ENCODE results near the gene ZFC3H1. TPM values are rescaled to one million over a fixed set of nuclear protein-coding genes. Genes with fewer than 3 reads are reported as not detected.

The ZFC3H1 gene
- total RNA-seq, result 57.1 TPM
- long read RNA-seq, full-length matches to known transcripts, result 4 of 31 reads
- long read RNA-seq, partial matches to known transcripts, result 20 of 31 reads
- long read RNA-seq, other reads (novel, unspliced or antisense), result 7 of 31 reads

- Histone ChIP-seq H3K27ac (peak within 1 kb of the TSS; percentile 97), H3K36me3 (peaks cover 16% of the 10 kb centered on the region), H3K4me3 (peak within 1 kb of the TSS; percentile 75), H3K27me3 (ENCODE audit: low read depth) (no peaks in the 10 kb centered on the region), H3K9me3 (no peaks in the 10 kb centered on the region), H3K4me1 (peaks cover 40% of the 10 kb centered on the region)
- intact Hi-C loops (cut with DNase I), result no loop called here
- peak; percentile 94 for DNase-seq
- peak; percentile 96 to 97 for ATAC-seq
- TF ChIP-seq CTCF (IDR thresholded peaks at IDR 0.05), result peak; percentile 28
Measured at GRCh38 chr12:71663561-71664410, at the start of gene ZFC3H1, which contains the start of gene THAP2. Gene ZFC3H1 (minus strand): TSS chr12:71663848. CDS start chr12:71663610, 238 bp downstream. Gene THAP2 (plus strand): TSS chr12:71664301. CDS start chr12:71664510, 209 bp downstream.

GRCh38 chr12:71710276-71711125, 46.9 kb upstream of the ZFC3H1 start:
- Histone ChIP-seq H3K27ac (no peak overlapping the region), H3K9me3 (no peaks in the 10 kb centered on the region), H3K4me3 (no peak overlapping the region), H3K4me1 (no peaks in the 10 kb centered on the region), H3K36me3 (peaks cover 3% of the 10 kb centered on the region), H3K27me3 (ENCODE audit: low read depth) (no peaks in the 10 kb centered on the region)
- no peak for TF ChIP-seq CTCF (IDR thresholded peaks at IDR 0.05)
- no peak for ATAC-seq
- no peak for DNase-seq
- intact Hi-C loops (cut with DNase I), result no loop called here

- TF ChIP-seq CTCF (IDR thresholded peaks at IDR 0.05), result no peak
- no peak for DNase-seq
- Histone ChIP-seq H3K4me1 (no peaks in the 10 kb centered on the region), H3K27me3 (ENCODE audit: low read depth) (no peaks in the 10 kb centered on the region), H3K4me3 (no peak overlapping the region), H3K9me3 (no peaks in the 10 kb centered on the region), H3K27ac (no peak overlapping the region), H3K36me3 (peaks cover 12% of the 10 kb centered on the region)
- no peak for ATAC-seq
- intact Hi-C loops (cut with DNase I), result no loop called here
Measured at GRCh38 chr12:71708658-71709057, 45.0 kb upstream of the ZFC3H1 start.

- no peaks in the 10 kb centered on the region for H3K9me3 ChIP-seq
- intact Hi-C loops (cut with DNase I), result no loop called here
- H3K27ac ChIP-seq, result no peak overlapping the region
- no peaks in the 10 kb centered on the region for H3K27me3 ChIP-seq (ENCODE audit: low read depth)
- no peak for ATAC-seq
- TF ChIP-seq CTCF (IDR thresholded peaks at IDR 0.05), result no peak
- H3K4me3 ChIP-seq, result no peak overlapping the region
- no peaks in the 10 kb centered on the region for H3K4me1 ChIP-seq
- H3K36me3 ChIP-seq, result peaks cover 28% of the 10 kb centered on the region
- no peak for DNase-seq
Measured at GRCh38 chr12:71704920-71705319, 41.3 kb upstream of the ZFC3H1 start.

GRCh38 chr12:71703206-71703605, 39.6 kb upstream of the ZFC3H1 start:
- no peak overlapping the region for H3K27ac ChIP-seq
- no peak overlapping the region for H3K4me3 ChIP-seq
- H3K27me3 ChIP-seq (ENCODE audit: low read depth), result no peaks in the 10 kb centered on the region
- H3K36me3 ChIP-seq, result peaks cover 46% of the 10 kb centered on the region
- no peak for TF ChIP-seq CTCF (IDR thresholded peaks at IDR 0.05)
- no peak for DNase-seq
- H3K9me3 ChIP-seq, result no peaks in the 10 kb centered on the region
- intact Hi-C loops (cut with DNase I), result no loop called here
- no peaks in the 10 kb centered on the region for H3K4me1 ChIP-seq
- ATAC-seq, result no peak

Data from lower lobe of right lung (tissue), 2 donors.